HG02759 (cell line): ENCODE measurements around the gene CAMK2A.
"Not testable (repeated sequence)": the region's sequence is repeated elsewhere in the genome, so short reads cannot be mapped to it uniquely, and the experiment has no call there.

Experiments
- ATAC-seq: cut with Tn5 transposase; IDR thresholded peaks from one replicate; pipeline ENCODE4 v1.9.1; 2021; ENCODE audit warnings: mild to moderate bottlenecking, moderate library complexity; ENCODE audit not compliant: unreplicated experiment

The CAMK2A gene

DNA sequence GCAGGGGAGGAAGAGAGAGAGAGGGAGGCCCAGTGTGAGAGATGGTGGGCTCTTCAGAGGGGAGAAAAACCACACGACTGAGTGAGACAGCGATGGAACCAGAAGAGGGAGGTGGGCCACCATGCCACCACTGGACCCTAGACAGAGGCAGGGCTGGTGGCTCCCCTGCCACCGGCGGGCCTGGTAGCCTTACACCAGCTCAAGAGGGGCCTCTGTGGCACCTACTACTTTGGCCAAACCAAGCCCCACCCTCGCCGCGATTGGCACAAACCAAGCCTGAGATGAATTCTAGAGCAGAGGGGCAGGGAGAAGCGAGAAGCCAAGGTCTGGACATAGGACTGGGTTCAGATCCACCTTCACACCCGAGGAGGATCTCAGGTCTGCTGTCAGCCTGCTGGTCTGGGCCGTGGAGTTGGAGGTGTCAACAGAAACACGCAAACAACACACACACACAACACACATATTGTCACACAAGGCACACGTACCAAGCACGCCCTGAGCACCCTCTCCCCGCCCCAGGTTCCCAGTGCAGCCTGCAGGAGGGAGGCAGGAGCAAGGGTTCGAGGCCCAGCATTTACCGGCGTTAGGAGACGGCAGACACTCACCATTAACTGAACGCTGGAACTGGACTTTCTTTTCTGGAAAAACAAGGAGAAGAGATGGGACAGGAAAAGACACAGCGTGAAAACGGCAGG is 50.3 kb downstream of the CAMK2A start:
- no peak for ATAC-seq

- ATAC-seq: no peak
Measured at GRCh38 chr5:150238646-150239045, 50.9 kb downstream of the CAMK2A start.

DNA sequence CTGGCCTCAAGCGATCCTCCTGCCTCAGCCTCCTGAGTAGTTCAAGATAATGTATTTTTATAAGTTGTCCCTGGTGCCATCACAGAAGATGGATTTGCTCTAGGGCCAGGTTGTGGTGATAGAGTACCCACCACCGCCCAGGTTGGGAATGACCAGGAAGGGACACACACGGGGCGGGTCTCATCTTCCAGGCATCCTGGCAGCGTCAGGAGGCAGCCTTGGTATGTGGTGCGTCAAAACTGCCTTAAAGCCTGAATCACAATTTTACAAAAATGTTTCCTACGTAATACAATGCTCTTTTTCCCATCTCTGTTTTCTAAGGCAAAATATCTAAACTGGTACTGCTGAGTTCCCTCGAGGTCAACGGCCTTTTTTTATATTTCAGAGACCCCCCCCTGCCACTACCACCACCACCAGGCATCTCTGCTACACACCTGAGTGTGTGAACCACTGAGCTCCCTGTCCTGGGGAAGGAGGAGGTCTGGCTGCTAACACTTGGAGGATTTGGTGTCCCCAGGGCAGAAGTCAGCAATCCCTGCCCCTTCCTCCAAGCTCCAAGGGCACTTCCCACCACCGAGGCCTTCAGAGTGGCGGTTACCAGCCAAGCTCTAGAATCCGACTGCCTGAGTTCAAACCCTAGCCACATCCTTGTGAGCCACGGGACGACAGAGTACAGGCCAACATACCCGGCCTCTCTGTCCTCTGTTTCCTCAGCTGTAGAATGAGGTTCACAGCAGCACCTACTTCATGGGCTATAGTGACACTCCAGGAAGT is 52.4 kb downstream of the CAMK2A start:
- ATAC-seq: no peak

GRCh38 chr5:150236313-150236712 is 53.3 kb downstream of the CAMK2A start:
- no peak for ATAC-seq

DNA sequence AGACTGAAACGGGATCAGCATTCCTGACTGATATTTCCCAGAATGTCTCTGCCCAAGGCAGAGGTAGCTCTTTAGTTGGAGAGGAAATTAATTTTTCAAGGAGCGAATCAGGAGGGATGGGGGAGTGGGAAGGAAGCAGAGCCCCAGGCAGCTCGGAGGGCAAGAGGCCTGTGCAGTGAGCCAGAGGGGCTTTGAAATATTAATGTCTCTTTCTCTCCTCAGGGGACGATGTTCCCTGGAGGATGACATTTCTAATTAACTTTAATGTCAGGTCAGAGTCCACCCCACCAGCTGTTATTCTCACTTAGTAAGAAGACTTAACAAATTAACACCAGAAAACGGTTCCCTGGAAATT is 54.1 kb downstream of the CAMK2A start:
- ATAC-seq: no peak

GRCh38 chr5:150234576-150235499 is 54.7 kb downstream of the CAMK2A start:
- no peak for ATAC-seq

GRCh38 chr5:150233706-150234105 is 55.9 kb downstream of the CAMK2A start:
- ATAC-seq: not testable (repeated sequence)

DNA sequence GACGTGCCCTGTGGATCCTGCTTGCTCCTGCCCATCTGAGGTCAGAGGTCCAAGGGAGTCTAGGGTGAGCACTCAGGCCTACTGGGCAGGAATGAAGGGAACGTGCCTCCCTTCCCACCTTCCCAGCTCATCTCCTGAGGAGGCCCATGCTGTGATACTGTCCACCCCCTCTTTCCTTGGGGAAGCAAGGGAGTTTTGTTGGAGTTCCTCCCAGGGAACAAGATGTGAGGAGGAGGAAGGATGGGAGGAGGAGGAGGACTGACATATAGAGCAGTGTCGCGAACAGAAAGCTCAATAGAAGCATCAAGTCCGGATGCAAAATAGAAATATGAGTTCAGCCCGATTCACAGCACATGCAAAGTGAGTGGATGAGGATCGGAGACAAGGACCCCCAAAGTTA is 58.7 kb downstream of the CAMK2A start:
- ATAC-seq: no peak

DNA sequence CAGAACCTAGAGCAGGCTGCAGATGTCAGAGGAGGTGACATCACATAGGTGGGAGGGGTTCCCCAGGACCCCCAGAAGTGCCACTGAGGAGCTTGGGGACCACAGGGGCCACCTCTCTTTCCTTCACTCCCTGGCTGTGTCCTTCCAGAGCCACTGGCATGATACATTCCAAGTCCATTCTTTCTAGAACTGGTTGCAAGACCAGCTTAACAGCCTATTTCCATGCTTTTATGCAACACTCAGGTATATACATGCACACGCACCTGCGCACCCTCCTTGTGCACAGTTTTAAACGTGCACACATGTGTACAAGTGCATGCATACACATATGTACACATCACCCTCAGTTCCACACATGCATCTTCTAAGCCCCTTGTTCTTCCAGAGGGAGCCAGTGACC is 60.0 kb downstream of the CAMK2A start:
- no peak for ATAC-seq

DNA sequence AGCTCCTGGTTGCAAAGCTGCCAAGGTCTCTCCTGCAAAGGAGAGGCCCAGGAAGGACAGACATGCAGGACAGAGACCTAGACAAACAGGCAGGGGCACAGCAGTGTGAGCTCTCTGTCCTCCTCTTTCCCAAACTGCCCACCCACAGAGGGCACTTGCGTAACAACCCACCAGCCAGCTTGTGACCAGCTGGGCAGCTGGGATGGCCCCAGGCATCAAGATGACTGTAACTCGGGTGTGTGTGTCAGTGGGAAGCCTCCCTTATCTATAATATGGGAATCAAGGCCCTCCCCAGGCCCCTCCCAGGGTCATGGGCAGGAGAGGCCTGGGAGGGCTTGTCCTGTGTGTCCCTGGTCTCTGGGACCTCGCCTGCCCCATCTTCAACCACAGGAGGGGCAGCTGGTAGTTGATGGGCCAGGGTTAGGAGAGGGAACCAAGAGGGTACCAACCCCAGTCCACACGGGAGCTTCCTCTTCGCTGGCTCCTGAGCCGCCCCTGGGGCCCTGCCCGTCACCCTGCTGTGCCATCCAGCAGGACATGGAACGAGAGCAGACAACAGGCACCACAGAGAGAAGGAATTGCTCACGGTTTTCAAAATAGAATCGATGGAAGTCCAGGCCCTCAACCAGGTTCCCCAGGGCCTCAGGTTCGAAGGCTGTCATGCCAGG is 61.8 kb downstream of the CAMK2A start:
- no peak for ATAC-seq

DNA sequence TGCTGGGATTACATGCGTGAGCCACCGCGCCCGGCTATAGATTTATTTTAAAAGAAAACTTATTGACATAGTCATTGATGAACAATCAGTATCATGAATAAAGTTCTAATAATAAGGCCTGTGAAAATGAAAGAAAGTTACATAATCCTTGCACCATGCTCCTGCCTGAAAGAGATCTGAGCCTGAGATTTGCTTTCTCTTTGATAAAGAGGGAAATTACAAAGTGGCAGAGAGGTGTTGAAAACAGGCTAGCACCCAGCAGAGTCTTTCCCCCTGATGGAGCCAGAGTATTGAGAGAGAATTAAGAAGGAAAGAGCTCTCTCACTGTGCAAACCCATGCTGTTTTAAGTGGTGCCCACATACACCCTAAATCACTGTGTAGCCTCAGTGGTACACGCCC is 62.5 kb downstream of the CAMK2A start:
- no peak for ATAC-seq

GRCh38 chr5:150224483-150225027 is 65.0 kb downstream of the CAMK2A start:
- ATAC-seq: no peak

DNA sequence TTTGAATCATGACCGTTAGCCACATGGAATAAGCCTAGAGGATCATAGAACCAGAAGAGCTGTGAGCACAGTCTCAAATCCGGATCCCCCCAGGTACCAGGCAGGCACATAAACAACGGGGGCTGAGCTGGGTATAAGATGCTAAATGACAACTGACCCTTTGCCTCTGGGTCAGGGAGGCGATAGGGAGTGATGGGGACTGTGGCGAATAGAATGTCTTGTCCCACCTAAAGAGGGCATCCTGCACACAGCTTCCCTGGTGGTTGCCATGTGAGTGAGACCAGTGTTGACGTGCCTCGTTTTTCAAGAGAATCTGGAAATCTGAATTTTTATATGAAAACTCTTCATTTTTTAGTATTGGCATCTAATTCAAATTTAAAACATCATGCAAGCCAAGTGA is 66.1 kb downstream of the CAMK2A start:
- ATAC-seq: no peak

- ATAC-seq: no peak
Measured at GRCh38 chr5:150222906-150223305, 66.7 kb downstream of the CAMK2A start.

DNA sequence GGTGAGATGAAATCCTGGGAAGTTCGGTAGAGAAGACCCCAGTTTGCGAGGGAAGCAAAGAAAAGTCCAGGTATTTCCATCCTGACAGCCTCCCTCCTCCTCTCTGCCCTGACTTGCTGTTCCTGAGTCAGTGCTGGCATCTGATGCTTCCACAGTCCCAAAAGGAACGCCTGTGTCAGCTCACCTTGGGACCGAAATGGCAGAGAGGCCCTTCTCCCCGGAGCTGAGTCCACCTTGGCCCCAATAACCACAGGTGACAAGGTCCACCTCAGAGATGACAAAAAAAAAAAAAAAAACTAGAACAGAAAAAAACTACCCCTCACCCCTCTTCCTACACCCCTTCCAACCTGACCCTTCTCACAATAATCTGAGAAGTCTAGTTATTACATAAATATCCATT is 68.1 kb downstream of the CAMK2A start:
- no peak for ATAC-seq

DNA sequence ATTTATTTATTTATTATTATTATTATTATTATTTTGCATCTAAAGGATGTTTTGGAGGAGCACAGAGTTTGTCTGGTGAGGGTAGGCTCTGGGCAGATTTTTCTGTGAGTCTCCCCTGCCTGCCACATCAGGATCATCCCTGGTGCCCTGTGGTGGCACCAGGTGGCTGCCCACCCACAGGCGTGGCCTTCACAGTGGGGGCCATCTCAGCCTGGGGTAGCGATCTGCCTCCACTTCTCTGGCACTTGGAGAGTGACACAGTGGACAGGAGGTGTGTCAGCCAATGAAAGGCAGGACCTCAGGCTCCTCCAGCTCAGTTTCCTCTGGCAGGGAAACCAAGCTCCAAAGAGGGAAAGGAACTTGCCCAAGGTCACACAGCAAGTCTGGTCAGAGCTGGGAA is 69.7 kb downstream of the CAMK2A start:
- no peak for ATAC-seq

DNA sequence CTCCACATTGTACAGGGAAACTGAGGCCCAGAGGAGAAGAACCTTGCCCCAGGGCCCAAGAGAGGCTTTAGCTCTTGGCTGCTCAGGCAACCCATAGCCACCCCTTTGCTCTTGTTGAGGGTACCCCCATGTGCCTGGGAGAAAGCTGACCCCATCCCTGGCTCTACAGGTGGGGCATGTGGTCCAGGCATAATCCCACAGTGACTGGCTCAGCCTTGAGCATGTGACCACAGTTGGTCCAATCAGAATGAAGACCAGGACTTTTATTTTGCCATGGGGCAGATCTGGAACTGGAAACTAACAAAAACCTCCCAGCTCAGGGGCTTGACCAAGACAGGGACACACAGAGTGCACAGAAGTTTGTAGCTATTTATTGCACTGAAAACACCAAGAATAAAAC is 70.4 kb downstream of the CAMK2A start:
- ATAC-seq: no peak

- ATAC-seq: no peak
Measured at GRCh38 chr5:150218693-150219035, 70.9 kb downstream of the CAMK2A start.

GRCh38 chr5:150217873-150218692 is 71.5 kb downstream of the CAMK2A start:
- ATAC-seq: peak; percentile 93

DNA sequence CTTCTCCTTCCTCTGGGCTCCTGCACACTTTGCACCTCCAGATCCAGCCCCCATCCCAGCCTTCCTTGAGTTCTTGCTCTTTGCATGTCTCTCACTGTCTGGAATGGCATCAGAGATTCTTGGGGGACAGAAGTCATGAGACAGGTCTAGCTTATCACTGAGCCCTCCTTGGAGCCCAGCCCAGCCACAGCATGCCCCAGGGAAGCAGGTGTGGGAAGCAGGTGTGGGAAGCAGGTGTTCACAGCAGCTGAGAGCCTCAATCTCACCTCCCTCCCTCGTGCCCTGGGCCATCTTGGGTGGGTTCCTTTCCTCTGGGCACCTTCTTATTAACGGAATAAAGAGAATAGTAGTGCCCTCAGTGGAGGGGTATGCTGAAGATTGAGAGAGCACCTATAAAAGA is 72.5 kb downstream of the CAMK2A start:
- ATAC-seq: no peak
